PC-9 (cell line): ENCODE data around the gene PPP3R2.
A peak's percentile ranks its signal among the peaks of the same experiment; 100 is the strongest.
"Not testable (repeated sequence)": the region's sequence is repeated elsewhere in the genome, so short reads cannot be mapped to it uniquely, and the experiment has no call there.

Experiments used
- EZH2 ChIP-seq: fragments of 200-600 bp; sonication (generic); IDR thresholded peaks from 2 replicates; pipeline ENCODE4 v1.8.0; 2017; ENCODE audit warnings: antibody characterized with exemption, low read depth
- TF ChIP-seq, protein P1 (sequence below): fragments of 200-600 bp; sonication (generic); conservative IDR thresholded peaks from 2 replicates; pipeline ENCODE4 v1.6.1; 2017; ENCODE audit warnings: mixed run types, antibody characterized with exemption, mild to moderate bottlenecking, moderate library complexity

DNA sequence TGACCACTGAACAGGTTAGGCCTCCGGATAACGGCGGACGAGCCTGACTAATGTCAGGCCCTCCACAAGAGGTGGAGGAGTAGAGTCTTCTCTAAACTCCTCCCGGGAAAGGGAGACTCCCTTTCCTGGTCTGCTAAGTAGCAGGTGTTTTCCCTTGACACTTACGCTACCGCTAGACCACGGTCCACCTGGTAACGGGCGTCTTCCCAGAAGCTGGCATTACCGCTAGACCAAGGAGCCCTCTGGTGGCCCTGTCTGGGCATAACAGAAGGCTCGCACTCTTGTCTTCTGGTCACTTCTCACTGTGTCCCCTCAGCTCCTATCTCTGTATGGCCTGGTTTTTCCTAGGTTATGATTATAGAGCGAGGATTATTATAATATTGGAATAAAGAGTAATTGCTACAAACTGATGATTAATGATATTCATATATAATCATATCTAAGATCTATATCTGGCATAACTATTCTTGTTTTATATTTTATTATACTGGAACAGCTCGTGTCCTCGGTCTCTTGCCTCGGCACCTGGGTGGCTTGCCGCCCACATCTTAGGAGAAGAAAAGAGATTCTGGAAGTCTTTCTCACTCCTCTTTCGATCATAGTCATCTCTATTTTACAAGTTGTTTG lies 45.2 kb downstream of the PPP3R2 start:
- TF ChIP-seq, protein P1, sequence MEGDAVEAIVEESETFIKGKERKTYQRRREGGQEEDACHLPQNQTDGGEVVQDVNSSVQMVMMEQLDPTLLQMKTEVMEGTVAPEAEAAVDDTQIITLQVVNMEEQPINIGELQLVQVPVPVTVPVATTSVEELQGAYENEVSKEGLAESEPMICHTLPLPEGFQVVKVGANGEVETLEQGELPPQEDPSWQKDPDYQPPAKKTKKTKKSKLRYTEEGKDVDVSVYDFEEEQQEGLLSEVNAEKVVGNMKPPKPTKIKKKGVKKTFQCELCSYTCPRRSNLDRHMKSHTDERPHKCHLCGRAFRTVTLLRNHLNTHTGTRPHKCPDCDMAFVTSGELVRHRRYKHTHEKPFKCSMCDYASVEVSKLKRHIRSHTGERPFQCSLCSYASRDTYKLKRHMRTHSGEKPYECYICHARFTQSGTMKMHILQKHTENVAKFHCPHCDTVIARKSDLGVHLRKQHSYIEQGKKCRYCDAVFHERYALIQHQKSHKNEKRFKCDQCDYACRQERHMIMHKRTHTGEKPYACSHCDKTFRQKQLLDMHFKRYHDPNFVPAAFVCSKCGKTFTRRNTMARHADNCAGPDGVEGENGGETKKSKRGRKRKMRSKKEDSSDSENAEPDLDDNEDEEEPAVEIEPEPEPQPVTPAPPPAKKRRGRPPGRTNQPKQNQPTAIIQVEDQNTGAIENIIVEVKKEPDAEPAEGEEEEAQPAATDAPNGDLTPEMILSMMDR = peak; percentile 25; the same call in 1 of the 2 replicates
- TF ChIP-seq EZH2 = not testable (repeated sequence)
